ENCODE results near the gene GRIP2.

DNA sequence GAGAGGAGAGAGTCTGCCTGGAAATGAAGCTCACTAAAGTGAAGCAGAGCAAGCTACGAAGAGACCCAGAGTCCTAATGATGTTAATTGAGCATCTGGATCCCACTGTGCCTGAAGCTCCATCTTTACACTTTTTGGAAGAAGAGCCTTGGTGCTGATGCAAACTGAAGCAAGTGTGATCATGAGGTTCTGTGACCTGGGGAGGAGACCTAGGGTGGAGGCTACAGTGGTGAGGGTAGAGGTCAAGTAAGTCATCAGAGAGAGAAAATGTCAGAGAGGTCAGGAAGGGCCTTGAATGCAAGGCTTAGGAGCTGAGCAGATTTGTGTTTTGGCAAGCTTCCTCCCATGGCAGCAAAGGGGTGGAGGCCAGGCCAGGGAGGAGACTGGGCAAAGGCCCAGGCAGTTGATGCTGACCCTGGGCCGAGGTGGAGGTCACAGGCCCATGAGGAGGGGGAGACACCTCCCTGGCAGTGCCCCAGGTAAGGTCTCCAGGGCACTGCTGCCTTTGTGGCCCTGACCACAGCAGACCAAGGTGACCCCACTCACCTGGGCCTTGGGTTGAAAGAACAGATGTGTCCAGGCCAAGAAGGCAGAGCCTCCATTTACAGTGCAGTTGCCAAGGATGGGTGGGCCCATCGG is 1.6 kb downstream of the GRIP2 start:
- TF ChIP-seq, protein P1, sequence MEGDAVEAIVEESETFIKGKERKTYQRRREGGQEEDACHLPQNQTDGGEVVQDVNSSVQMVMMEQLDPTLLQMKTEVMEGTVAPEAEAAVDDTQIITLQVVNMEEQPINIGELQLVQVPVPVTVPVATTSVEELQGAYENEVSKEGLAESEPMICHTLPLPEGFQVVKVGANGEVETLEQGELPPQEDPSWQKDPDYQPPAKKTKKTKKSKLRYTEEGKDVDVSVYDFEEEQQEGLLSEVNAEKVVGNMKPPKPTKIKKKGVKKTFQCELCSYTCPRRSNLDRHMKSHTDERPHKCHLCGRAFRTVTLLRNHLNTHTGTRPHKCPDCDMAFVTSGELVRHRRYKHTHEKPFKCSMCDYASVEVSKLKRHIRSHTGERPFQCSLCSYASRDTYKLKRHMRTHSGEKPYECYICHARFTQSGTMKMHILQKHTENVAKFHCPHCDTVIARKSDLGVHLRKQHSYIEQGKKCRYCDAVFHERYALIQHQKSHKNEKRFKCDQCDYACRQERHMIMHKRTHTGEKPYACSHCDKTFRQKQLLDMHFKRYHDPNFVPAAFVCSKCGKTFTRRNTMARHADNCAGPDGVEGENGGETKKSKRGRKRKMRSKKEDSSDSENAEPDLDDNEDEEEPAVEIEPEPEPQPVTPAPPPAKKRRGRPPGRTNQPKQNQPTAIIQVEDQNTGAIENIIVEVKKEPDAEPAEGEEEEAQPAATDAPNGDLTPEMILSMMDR (IDR thresholded peaks at IDR 0.05; ENCODE audit: insufficient read depth, low read depth, low read length): no peak
- TF ChIP-seq EZH2 (IDR thresholded peaks at IDR 0.05; ENCODE audit: insufficient read depth, low read length): no peak

Measured in astrocyte (in vitro differentiated cells and primary cell).